Kidney capillary endothelial cell (primary cell): ENCODE results near the gene MFNG.
"Not testable (repeated sequence)": the region's sequence is repeated elsewhere in the genome, so short reads cannot be mapped to it uniquely, and the experiment has no call there.

Experiments
- DNase-seq: peaks from one replicate; pipeline ENCODE4 v3.0.0-alpha.2; 2018; ENCODE audit warnings: low spot score

The MFNG gene

GRCh38 chr22:37486224-37486845 is at the start of gene MFNG:
Gene MFNG, minus strand, starts transcription at chr22:37486384. Its CDS starts 207 bp downstream, at chr22:37486177.
- DNase-seq, result peak; percentile 63

GRCh38 chr22:37535159-37535558 is 49.0 kb upstream of the MFNG start:
- DNase-seq, result no peak

GRCh38 chr22:37534445-37534844 is 48.3 kb upstream of the MFNG start:
- DNase-seq, result no peak

GRCh38 chr22:37533995-37534394 is 47.8 kb upstream of the MFNG start:
- no peak for DNase-seq

GRCh38 chr22:37529652-37530345 is 43.6 kb upstream of the MFNG start:
- DNase-seq, result no peak

GRCh38 chr22:37527952-37528351 is 41.8 kb upstream of the MFNG start:
- not testable (repeated sequence) for DNase-seq

- not testable (repeated sequence) for DNase-seq
These were observed 41.0 kb upstream of the MFNG start for GRCh38 chr22:37527081-37527752.

- DNase-seq, result no peak
These were observed 40.2 kb upstream of the MFNG start for GRCh38 chr22:37526376-37526775.

- no peak for DNase-seq
These were observed 39.7 kb upstream of the MFNG start for GRCh38 chr22:37525746-37526350.

GRCh38 chr22:37525073-37525745 is 39.0 kb upstream of the MFNG start:
- peak; percentile 85 for DNase-seq

GRCh38 chr22:37522482-37522881 is 36.3 kb upstream of the MFNG start:
- no peak for DNase-seq

- no peak for DNase-seq
These were observed 35.1 kb upstream of the MFNG start for GRCh38 chr22:37521236-37521739.

GRCh38 chr22:37520776-37521191 is 34.6 kb upstream of the MFNG start:
- DNase-seq, result no peak

GRCh38 chr22:37519268-37520195 is 33.3 kb upstream of the MFNG start, which contains the start of gene CARD10:
Gene CARD10, minus strand, starts transcription at chr22:37519415. Its CDS starts 215 bp downstream, at chr22:37519200.
- DNase-seq, result no peak

GRCh38 chr22:37518509-37519267 is 32.5 kb upstream of the MFNG start:
- DNase-seq, result no peak

- no peak for DNase-seq
These were observed 31.8 kb upstream of the MFNG start for GRCh38 chr22:37517826-37518450.

GRCh38 chr22:37516456-37516855 is 30.3 kb upstream of the MFNG start:
- no peak for DNase-seq

- no peak for DNase-seq
These were observed 29.7 kb upstream of the MFNG start for GRCh38 chr22:37515901-37516300.

GRCh38 chr22:37514526-37515051 is 28.4 kb upstream of the MFNG start:
- DNase-seq, result no peak
